ENCODE measurements around the gene SORBS1.

The SORBS1 gene

GRCh38 chr10:95511314-95511713 lies 49.9 kb downstream of the SORBS1 start:
- DNase-seq = no peak

GRCh38 chr10:95509251-95509650 lies 51.9 kb downstream of the SORBS1 start:
- no peak for DNase-seq

GRCh38 chr10:95508730-95509129 lies 52.4 kb downstream of the SORBS1 start:
- no peak for DNase-seq

- DNase-seq = no peak
Measured at GRCh38 chr10:95506056-95506737, 55.0 kb downstream of the SORBS1 start.

GRCh38 chr10:95505641-95506040 lies 55.5 kb downstream of the SORBS1 start:
- no peak for DNase-seq

GRCh38 chr10:95505084-95505610 lies 56.0 kb downstream of the SORBS1 start:
- no peak for DNase-seq

GRCh38 chr10:95504246-95504691 lies 56.9 kb downstream of the SORBS1 start:
- DNase-seq = no peak

GRCh38 chr10:95503526-95503925 lies 57.6 kb downstream of the SORBS1 start:
- DNase-seq = no peak

GRCh38 chr10:95503001-95503400 lies 58.2 kb downstream of the SORBS1 start:
- no peak for DNase-seq

GRCh38 chr10:95502377-95502776 lies 58.8 kb downstream of the SORBS1 start:
- DNase-seq = no peak

GRCh38 chr10:95501203-95502094 lies 59.7 kb downstream of the SORBS1 start:
- DNase-seq = no peak

- DNase-seq = no peak
Measured at GRCh38 chr10:95500649-95501048, 60.5 kb downstream of the SORBS1 start.

- no peak for DNase-seq
Measured at GRCh38 chr10:95500097-95500496, 61.1 kb downstream of the SORBS1 start.

- DNase-seq = no peak
Measured at GRCh38 chr10:95499482-95499989, 61.6 kb downstream of the SORBS1 start.

- DNase-seq = no peak
Measured at GRCh38 chr10:95496951-95497350, 64.2 kb downstream of the SORBS1 start.

GRCh38 chr10:95496246-95496911 lies 64.8 kb downstream of the SORBS1 start:
- no peak for DNase-seq

GRCh38 chr10:95493862-95494261 lies 67.3 kb downstream of the SORBS1 start:
- no peak for DNase-seq

GRCh38 chr10:95487994-95488393 lies 73.2 kb downstream of the SORBS1 start:
- DNase-seq = no peak

- no peak for DNase-seq
Measured at GRCh38 chr10:95485056-95485844, 75.9 kb downstream of the SORBS1 start.

GRCh38 chr10:95482501-95483233 lies 78.5 kb downstream of the SORBS1 start:
- no peak for DNase-seq

- DNase-seq = no peak
Measured at GRCh38 chr10:95480901-95481491, 80.2 kb downstream of the SORBS1 start.
